Measurements from ENCODE around the gene CAMTA2. TPM values are rescaled to one million over a fixed set of nuclear protein-coding genes. Genes with fewer than 3 reads are reported as not detected.

The CAMTA2 gene
- total and polyA plus RNA-seq, 2 experiments from 2014 or later: 4.4 to 8.7 TPM

- TF ChIP-seq REST (IDR thresholded peaks at IDR 0.05; ENCODE audit: unreplicated experiment): no peak
- TF ChIP-seq EZH2phosphoT487 (IDR thresholded peaks at IDR 0.05; ENCODE audit: unreplicated experiment): no peak
- no peak for TF ChIP-seq NANOG (IDR thresholded peaks at IDR 0.05; ENCODE audit: borderline replicate concordance)
Observed at GRCh38 chr17:4939796-4940554, 47.5 kb downstream of the CAMTA2 start, which contains the start of the genes RNF167 and SLC25A11 (continued).

- H3K9me3 Mint-ChIP-seq: no peaks in the 10 kb centered on the region
- H3K4me1 ChIP-seq (ENCODE audit: insufficient read depth): peaks cover 20% of the 10 kb centered on the region
- H3K79me2 ChIP-seq (replicated peaks; ENCODE audit: insufficient read depth): peaks cover 34% of the 10 kb centered on the region
- H3K27me3 Mint-ChIP-seq (ENCODE audit: insufficient read depth, low read depth, poor library complexity): peaks cover 19% of the 10 kb centered on the region
- DNase-seq (ENCODE audit: low spot score) (peak; percentile 55), ATAC-seq (peak; percentile 12)
- H3K9me2 ChIP-seq (ENCODE audit: insufficient read depth): no peaks in the 10 kb centered on the region
- H3K27me3 ChIP-seq (ENCODE audit: insufficient read depth): no peaks in the 10 kb centered on the region
- H3K4me3 ChIP-seq: peak overlapping the region; percentile 78
- peaks cover 39% of the 10 kb centered on the region for H3F3A ChIP-seq (replicated peaks; ENCODE audit: low read depth)
- peaks cover 74% of the 10 kb centered on the region for H3K36me3 Mint-ChIP-seq (ENCODE audit: low read depth)
- peaks cover 19% of the 10 kb centered on the region; the same call in 1 of the 2 replicates for H4K20me1 ChIP-seq (replicated peaks; ENCODE audit: insufficient read depth)
- no peak for TF ChIP-seq REST (IDR thresholded peaks at IDR 0.05; ENCODE audit: unreplicated experiment)
- TF ChIP-seq EZH2phosphoT487 (IDR thresholded peaks at IDR 0.05; ENCODE audit: unreplicated experiment): no peak
- TF ChIP-seq EZH2 (IDR thresholded peaks at IDR 0.05; ENCODE audit: low read depth, unreplicated experiment): no peak
- TF ChIP-seq CTCF (conservative IDR thresholded peaks at IDR 0.05; ENCODE audit: low read depth in 2 of 2): no peak
- no peak for TF ChIP-seq JUNB (IDR thresholded peaks at IDR 0.05; ENCODE audit: unreplicated experiment)
- no peak for TF ChIP-seq CREB1 (CRISPR knock-in tag; IDR thresholded peaks at IDR 0.05; ENCODE audit: low read depth)
- no peak for TF ChIP-seq NANOG (IDR thresholded peaks at IDR 0.05; ENCODE audit: borderline replicate concordance)
- TF ChIP-seq, protein P1, sequence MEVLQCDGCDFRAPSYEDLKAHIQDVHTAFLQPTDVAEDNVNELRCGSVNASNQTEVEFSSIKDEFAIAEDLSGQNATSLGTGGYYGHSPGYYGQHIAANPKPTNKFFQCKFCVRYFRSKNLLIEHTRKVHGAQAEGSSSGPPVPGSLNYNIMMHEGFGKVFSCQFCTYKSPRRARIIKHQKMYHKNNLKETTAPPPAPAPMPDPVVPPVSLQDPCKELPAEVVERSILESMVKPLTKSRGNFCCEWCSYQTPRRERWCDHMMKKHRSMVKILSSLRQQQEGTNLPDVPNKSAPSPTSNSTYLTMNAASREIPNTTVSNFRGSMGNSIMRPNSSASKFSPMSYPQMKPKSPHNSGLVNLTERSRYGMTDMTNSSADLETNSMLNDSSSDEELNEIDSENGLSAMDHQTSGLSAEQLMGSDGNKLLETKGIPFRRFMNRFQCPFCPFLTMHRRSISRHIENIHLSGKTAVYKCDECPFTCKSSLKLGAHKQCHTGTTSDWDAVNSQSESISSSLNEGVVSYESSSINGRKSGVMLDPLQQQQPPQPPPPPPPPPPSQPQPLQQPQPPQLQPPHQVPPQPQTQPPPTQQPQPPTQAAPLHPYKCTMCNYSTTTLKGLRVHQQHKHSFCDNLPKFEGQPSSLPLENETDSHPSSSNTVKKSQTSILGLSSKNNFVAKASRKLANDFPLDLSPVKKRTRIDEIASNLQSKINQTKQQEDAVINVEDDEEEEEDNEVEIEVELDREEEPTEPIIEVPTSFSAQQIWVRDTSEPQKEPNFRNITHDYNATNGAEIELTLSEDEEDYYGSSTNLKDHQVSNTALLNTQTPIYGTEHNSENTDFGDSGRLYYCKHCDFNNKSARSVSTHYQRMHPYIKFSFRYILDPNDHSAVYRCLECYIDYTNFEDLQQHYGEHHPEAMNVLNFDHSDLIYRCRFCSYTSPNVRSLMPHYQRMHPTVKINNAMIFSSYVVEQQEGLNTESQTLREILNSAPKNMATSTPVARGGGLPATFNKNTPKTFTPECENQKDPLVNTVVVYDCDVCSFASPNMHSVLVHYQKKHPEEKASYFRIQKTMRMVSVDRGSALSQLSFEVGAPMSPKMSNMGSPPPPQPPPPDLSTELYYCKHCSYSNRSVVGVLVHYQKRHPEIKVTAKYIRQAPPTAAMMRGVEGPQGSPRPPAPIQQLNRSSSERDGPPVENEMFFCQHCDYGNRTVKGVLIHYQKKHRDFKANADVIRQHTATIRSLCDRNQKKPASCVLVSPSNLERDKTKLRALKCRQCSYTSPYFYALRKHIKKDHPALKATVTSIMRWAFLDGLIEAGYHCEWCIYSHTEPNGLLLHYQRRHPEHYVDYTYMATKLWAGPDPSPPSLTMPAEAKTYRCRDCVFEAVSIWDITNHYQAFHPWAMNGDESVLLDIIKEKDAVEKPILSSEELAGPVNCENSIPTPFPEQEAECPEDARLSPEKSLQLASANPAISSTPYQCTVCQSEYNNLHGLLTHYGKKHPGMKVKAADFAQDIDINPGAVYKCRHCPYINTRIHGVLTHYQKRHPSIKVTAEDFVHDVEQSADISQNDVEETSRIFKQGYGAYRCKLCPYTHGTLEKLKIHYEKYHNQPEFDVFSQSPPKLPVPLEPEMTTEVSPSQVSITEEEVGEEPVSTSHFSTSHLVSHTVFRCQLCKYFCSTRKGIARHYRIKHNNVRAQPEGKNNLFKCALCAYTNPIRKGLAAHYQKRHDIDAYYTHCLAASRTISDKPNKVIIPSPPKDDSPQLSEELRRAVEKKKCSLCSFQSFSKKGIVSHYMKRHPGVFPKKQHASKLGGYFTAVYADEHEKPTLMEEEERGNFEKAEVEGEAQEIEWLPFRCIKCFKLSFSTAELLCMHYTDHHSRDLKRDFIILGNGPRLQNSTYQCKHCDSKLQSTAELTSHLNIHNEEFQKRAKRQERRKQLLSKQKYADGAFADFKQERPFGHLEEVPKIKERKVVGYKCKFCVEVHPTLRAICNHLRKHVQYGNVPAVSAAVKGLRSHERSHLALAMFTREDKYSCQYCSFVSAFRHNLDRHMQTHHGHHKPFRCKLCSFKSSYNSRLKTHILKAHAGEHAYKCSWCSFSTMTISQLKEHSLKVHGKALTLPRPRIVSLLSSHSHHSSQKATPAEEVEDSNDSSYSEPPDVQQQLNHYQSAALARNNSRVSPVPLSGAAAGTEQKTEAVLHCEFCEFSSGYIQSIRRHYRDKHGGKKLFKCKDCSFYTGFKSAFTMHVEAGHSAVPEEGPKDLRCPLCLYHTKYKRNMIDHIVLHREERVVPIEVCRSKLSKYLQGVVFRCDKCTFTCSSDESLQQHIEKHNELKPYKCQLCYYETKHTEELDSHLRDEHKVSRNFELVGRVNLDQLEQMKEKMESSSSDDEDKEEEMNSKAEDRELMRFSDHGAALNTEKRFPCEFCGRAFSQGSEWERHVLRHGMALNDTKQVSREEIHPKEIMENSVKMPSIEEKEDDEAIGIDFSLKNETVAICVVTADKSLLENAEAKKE (CRISPR knock-in tag; IDR thresholded peaks at IDR 0.05): no peak
- H3K27ac Mint-ChIP-seq: peak overlapping the region; percentile 94
- peak overlapping the region; percentile 100 for H3K4me2 ChIP-seq
- peaks cover 30% of the 10 kb centered on the region for H3K4me1 Mint-ChIP-seq
- H3K27ac ChIP-seq (ENCODE audit: low read depth): peak overlapping the region; percentile 84
- H3K4me3 Mint-ChIP-seq: peak overlapping the region; percentile 92
- H2AFZ ChIP-seq: 0 out of 2 replicates have a peak overlapping the region, but pooled peaks have one; percentile 26
- peaks cover 5% of the 10 kb centered on the region; the same call in 1 of the 2 replicates for H3K36me3 ChIP-seq (ENCODE audit: insufficient read depth)
Observed at GRCh38 chr17:4939546-4939795, 48.0 kb downstream of the CAMTA2 start.

Measured in GM23338 (cell line).